K562 (cell line): ENCODE data around the gene COQ2. TPM values are rescaled to one million over a fixed set of nuclear protein-coding genes. Genes with fewer than 3 reads are reported as not detected.

Experiments used
- ATAC-seq: fragments of 200-7000 bp; cut with Tn5 transposase; 3 replicates; pipeline ENCODE4 v1.9.1; 2020; ENCODE audit warnings: moderate library complexity
- BruUV-seq: library from RNA; stranded (reverse); fragments of 400-500 nt; replicated peaks from 2 replicates; lab custom pipeline; 2021; lab: Mats Ljungman, UMichigan
- CTCF ChIA-PET: fragments of 300-600 bp; formaldehyde crosslinking; extraction: SDS; loops from one replicate; lab custom pipeline; 2021; ENCODE audit warnings: low intra/inter-chr PET ratio; lab: Yijun Ruan, JAX
- POLR2A ChIA-PET: fragments of 300-600, 350-650 bp; sonication (Branson Sonifier 250); formaldehyde crosslinking; extraction: SDS; loops from one replicate; lab custom pipeline; 2021; ENCODE audit warnings: antibody characterized with exemption, inconsistent platforms; lab: Yijun Ruan, JAX
- DNase-seq, 4 experiments: peaks; one replicate each; pipeline versions ENCODE4 v3.0.0 to v3.0.0-alpha.2; 2011 to 2018; ENCODE audit warnings: low spot score in 3 of 4, mixed read lengths in 3 of 4; ENCODE audit errors: extremely low read depth in 1 of 4
- FAIRE-seq: peaks from 2 replicates; lab custom pipeline; 2011; peaks lifted over from hg19 to GRCh38; lab: Jason Lieb, UNC
- H2AFZ ChIP-seq: 2 replicates; pipeline ENCODE4 v1.6.0; 2011; ENCODE audit warnings: low read depth, low read length, control low read depth, inconsistent platforms
- H3K27ac ChIP-seq: fragments of 200-600 bp; 3 replicates; pipeline ENCODE4 v1.8.0; 2011; ENCODE audit warnings: low read depth, mild to moderate bottlenecking, control low read depth, inconsistent platforms, low read length, moderate library complexity, mixed read lengths; ENCODE audit errors: extremely low read depth
- H3K27me3 ChIP-seq, 2 experiments: fragments of 300-600 bp in 1 of 2; 2 replicates in 1 of 2; 3 replicates in 1 of 2; pipeline versions ENCODE4 v1.6.0 to v1.8.0; 2011; ENCODE audit warnings: inconsistent platforms in 2 of 2, low read length in 2 of 2, mild to moderate bottlenecking in 1 of 2, mixed read lengths in 1 of 2, moderate library complexity in 1 of 2; ENCODE audit not compliant: control insufficient read depth in 2 of 2, insufficient read depth in 2 of 2
- H3K36me3 ChIP-seq: fragments of 300-600 bp; 3 replicates; pipeline ENCODE4 v1.8.0; 2011; ENCODE audit warnings: mild to moderate bottlenecking, low read length, inconsistent platforms; ENCODE audit not compliant: control insufficient read depth, insufficient read depth
- H3K4me1 ChIP-seq, 2 experiments: fragments of 200-600 bp in 1 of 2; replicated peaks in 1 of 2; 2 replicates in 1 of 2; 3 replicates in 1 of 2; pipeline versions ENCODE4 v1.5.1 to v1.8.0; 2011; ENCODE audit warnings: inconsistent platforms in 2 of 2, low read length in 2 of 2, mild to moderate bottlenecking in 1 of 2, mixed read lengths in 1 of 2, moderate library complexity in 1 of 2; ENCODE audit not compliant: control insufficient read depth in 2 of 2, insufficient read depth in 2 of 2
- H3K4me2 ChIP-seq: 2 replicates; pipeline ENCODE4 v1.6.1; 2011; ENCODE audit warnings: low read length, control low read depth, inconsistent platforms, mixed read lengths; ENCODE audit not compliant: insufficient read depth
- H3K4me3 ChIP-seq: fragments of 200-600 bp; sonication (generic), shearing (Covaris generic); 2 replicates; pipeline ENCODE4 v1.5.1; 2016; ENCODE audit warnings: control low read depth, inconsistent platforms
- H3K79me2 ChIP-seq: fragments of 200-600 bp; 3 replicates; pipeline ENCODE4 v1.8.0; 2011; ENCODE audit warnings: low read length, inconsistent platforms; ENCODE audit not compliant: control insufficient read depth, insufficient read depth
- H3K9ac ChIP-seq, 2 experiments: 2 replicates each; pipeline versions ENCODE4 v1.6.0 to v1.6.1; 2011; ENCODE audit warnings: low read depth in 2 of 2, low read length in 2 of 2, control low read depth in 1 of 2, inconsistent platforms in 1 of 2, mild to moderate bottlenecking in 1 of 2, mixed read lengths in 1 of 2; ENCODE audit not compliant: insufficient read depth in 1 of 2
- H3K9me1 ChIP-seq: one replicate; pipeline ENCODE4 v1.6.0; 2011; ENCODE audit warnings: inconsistent platforms, mild to moderate bottlenecking, low read length, moderate library complexity; ENCODE audit not compliant: control insufficient read depth, insufficient read depth
- H3K9me3 ChIP-seq: replicated peaks from 2 replicates; pipeline ENCODE4 v1.5.1; 2011; ENCODE audit warnings: low read depth, low read length, inconsistent platforms; ENCODE audit not compliant: control insufficient read depth, insufficient read depth
- H4K20me1 ChIP-seq: replicated peaks from 2 replicates; pipeline ENCODE4 v1.6.1; 2011; ENCODE audit warnings: low read length, inconsistent platforms, mixed read lengths; ENCODE audit not compliant: control insufficient read depth, insufficient read depth
- CHD1 ChIP-seq: fragments of 200-600 bp; sonication (generic); IDR thresholded peaks from one replicate; pipeline ENCODE4 v1.6.1; 2012; ENCODE audit warnings: mild to moderate bottlenecking, moderate library complexity, low read length, inconsistent platforms
- CREBBP ChIP-seq: IDR thresholded peaks from one replicate; pipeline ENCODE4 v1.6.1; 2012; ENCODE audit warnings: low read depth, mild to moderate bottlenecking, control low read depth, inconsistent platforms, low read length
- DACH1 ChIP-seq: fragments of 450-650 bp; IDR thresholded peaks from 2 replicates; pipeline ENCODE4 v1.6.1; 2018; ENCODE audit not compliant: partially characterized antibody
- DIDO1 ChIP-seq: fragments of 450-650 bp; IDR thresholded peaks from 2 replicates; pipeline ENCODE4 v1.6.1; 2016; ENCODE audit warnings: low read depth, missing biosample characterization, missing genetic modification characterization
- FIP1L1 ChIP-seq: fragments of 200-400 bp; formaldehyde crosslinking; IDR thresholded peaks from 2 replicates; pipeline ENCODE4 v1.6.1; 2018; ENCODE audit warnings: mild to moderate bottlenecking, low read depth, low read length; ENCODE audit not compliant: poor library complexity, severe bottlenecking
- HES1 ChIP-seq: fragments of 450-650 bp; IDR thresholded peaks from 2 replicates; pipeline ENCODE4 v1.6.1; 2016; ENCODE audit warnings: low read depth, mild to moderate bottlenecking, moderate library complexity
- ID3 ChIP-seq, 2 experiments: fragments of 250-450 bp in 1 of 2; fragments of 450-650 bp in 1 of 2; sonication (Bioruptor Pico) in 1 of 2; IDR thresholded peaks; 2 replicates each; pipeline versions ENCODE4 v1.6.1 to v1.8.0; 2016 to 2021; ENCODE audit warnings: mild to moderate bottlenecking in 2 of 2, moderate library complexity in 2 of 2, missing compliant biosample characterization in 1 of 2, missing genetic modification characterization in 1 of 2
- MBD2 ChIP-seq: sonication (generic); IDR thresholded peaks from 2 replicates; pipeline ENCODE4 v1.6.1; 2016; ENCODE audit warnings: low read depth, borderline replicate concordance
- NR1H2 ChIP-seq: sonication (generic); formaldehyde crosslinking; IDR thresholded peaks from 2 replicates; pipeline ENCODE4 v1.4.0; 2020; ENCODE audit warnings: mild to moderate bottlenecking, missing genetic modification reagents
- RAD21 ChIP-seq, 2 experiments: fragments of 250-450 bp in 1 of 2; fragments of 450-650 bp in 1 of 2; sonication (Bioruptor Pico) in 1 of 2; formaldehyde crosslinking in 1 of 2; IDR thresholded peaks in 1 of 2; conservative IDR thresholded peaks in 1 of 2; 2 replicates each; pipeline versions ENCODE4 v1.4.0 to v1.8.0; 2020 to 2022; ENCODE audit warnings: mild to moderate bottlenecking in 2 of 2, moderate library complexity in 1 of 2
- RBFOX2 ChIP-seq: fragments of 200-400 bp; formaldehyde crosslinking; IDR thresholded peaks from 2 replicates; pipeline ENCODE4 v1.6.1; 2017; ENCODE audit warnings: low read depth, mild to moderate bottlenecking, low read length, moderate library complexity
- SLC30A9 ChIP-seq: fragments of 250-450 bp; sonication (Bioruptor Pico); IDR thresholded peaks from 2 replicates; pipeline ENCODE4 v1.8.0; 2022; ENCODE audit warnings: mild to moderate bottlenecking, moderate library complexity
- SMC3 ChIP-seq: conservative IDR thresholded peaks from 2 replicates; pipeline ENCODE4 v1.6.1; 2011; ENCODE audit warnings: low read depth, low read length, improper control_type of control experiment; ENCODE audit not compliant: insufficient read depth
- TGIF2 ChIP-seq: sonication (generic); formaldehyde crosslinking; IDR thresholded peaks from 2 replicates; pipeline ENCODE4 v1.8.1; 2022; ENCODE audit warnings: mild to moderate bottlenecking, missing genetic modification reagents, moderate library complexity
- ZEB2 ChIP-seq: fragments of 450-650 bp; IDR thresholded peaks from 2 replicates; pipeline ENCODE4 v1.6.1; 2016
- ZKSCAN1 ChIP-seq: fragments of 150-350 bp; IDR thresholded peaks from 2 replicates; pipeline ENCODE4 v1.6.1; 2016; ENCODE audit warnings: low read depth, low read length
- ZNF12 ChIP-seq: sonication (generic); formaldehyde crosslinking; IDR thresholded peaks from 2 replicates; pipeline ENCODE4 v1.4.0; 2020; ENCODE audit warnings: mild to moderate bottlenecking, missing genetic modification reagents
- ZNF140 ChIP-seq: fragments of 250-450 bp; sonication (Bioruptor Pico); IDR thresholded peaks from 2 replicates; pipeline ENCODE4 v1.8.0; 2021; ENCODE audit warnings: moderate library complexity, mild to moderate bottlenecking, inconsistent platforms
- ZNF3 ChIP-seq: fragments of 250-450 bp; sonication (Bioruptor Pico); IDR thresholded peaks from 2 replicates; pipeline ENCODE4 v1.5.0; 2021; ENCODE audit warnings: mild to moderate bottlenecking, moderate library complexity
- ZNF347 ChIP-seq: fragments of 450-650 bp; formaldehyde crosslinking; IDR thresholded peaks from 2 replicates; pipeline ENCODE4 v1.4.0; 2020; ENCODE audit warnings: low read depth, mild to moderate bottlenecking, moderate library complexity
- WGBS: fragments of 100-300 bp; shearing (Covaris generic); methylation state at CpG from one replicate; pipeline ENCODE4 v1.1.6; 2016; ENCODE audit warnings: low coverage, mixed read lengths; ENCODE audit not compliant: insufficient coverage; ENCODE audit errors: missing lambda C conversion rate; 5-methylcytosine and 5-hydroxymethylcytosine counted together
- in situ Hi-C: fragments of 300-500 bp; cut with MboI; formaldehyde crosslinking; loops from 4 replicates; pipeline ENCODE4 v1.15.0; 2018; ENCODE audit warnings: inconsistent platforms, mixed read lengths
- intact Hi-C: fragments of 100-400 bp; cut with micrococcal nuclease; formaldehyde crosslinking; loops from 2 replicates; pipeline ENCODE4 v1.14.2; 2022
- polyA plus RNA-seq, 8 experiments: library from polyadenylated mRNA; depleted of rRNA in 4 of 8; stranded (reverse) in 5 of 8; unstranded in 3 of 8; fragments of >200 nt; fragmentation: Nextera tagmentation in 2 of 8; fragmentation: Illumina TruSeq in 1 of 8; extraction: Ambion mirVana in 2 of 8; extraction: Trizol in 1 of 8; gene quantifications; 2 replicates each; pipeline versions ENCODE4 v1.2.1 to v1.2.3, GENCODE V29; 2011 to 2014; ENCODE audit warnings: inconsistent platforms in 1 of 8, missing spikeins in 1 of 8
- total RNA-seq, 7 experiments: library from RNA; depleted of rRNA in 6 of 7; stranded (reverse); fragments of >200 nt in 6 of 7; fragmentation: Illumina TruSeq in 2 of 7; extraction: Trizol in 2 of 7; gene quantifications; 2 replicates each; pipeline versions ENCODE4 v1.2.1 to v1.2.3, GENCODE V29; 2011 to 2021; ENCODE audit warnings: low replicate concordance in 1 of 7

The COQ2 gene
- total and polyA plus RNA-seq, 9 of the 15 experiments (the other 6 are each of a cell fraction or from before 2014, with no cell fraction given) = 1.9 to 13.5 (median 11.8) TPM

- TF ChIP-seq ID3 (CRISPR knock-in tag; IDR thresholded peaks at IDR 0.05) = no peak
- no peak for TF ChIP-seq ID3 (tag; IDR thresholded peaks at IDR 0.05)
- TF ChIP-seq RBFOX2 = no peak
- TF ChIP-seq, all 486 proteins: peak for 0
Measured at GRCh38 chr4:83283181-83283580, 1.4 kb downstream of the COQ2 start (continued).

GRCh38 chr4:83282049-83282535, 2.5 kb downstream of the COQ2 start:
- Histone ChIP-seq H3K36me3 (peaks cover 9% of the 10 kb centered on the region), H3K9me1 (no peaks in the 10 kb centered on the region), H3K4me2 (no peak overlapping the region), H3K79me2 (peaks cover 9% of the 10 kb centered on the region; the same call in 1 of the 3 replicates), H3K27me3 (no peaks in the 10 kb centered on the region), H3K27ac (no peak overlapping the region), H3K9ac (no peak overlapping the region; a peak in 1 of 4 replicates), H3K4me1 (peaks cover 5 to 15% of the 10 kb centered on the region in 2 experiments; a peak in 4 of 5 replicates), H2AFZ (peak overlapping the region; percentile 18; the same call in 1 of the 2 replicates), H4K20me1 (no peaks in the 10 kb centered on the region), H3K4me3 (no peak overlapping the region), H3K9me3 (no peaks in the 10 kb centered on the region)
- DNase-seq (peak; percentile 22 to 71 (median 32)), ATAC-seq (no peak), FAIRE-seq (peak; percentile 64)
- 22% methylated on average over 4 of the region's 4 CpGs for WGBS
- in situ Hi-C loops (no loop called here), intact Hi-C loops (loop anchor here (5.0 kb wide), 1 partner anchor 380 kb away; the partner anchor contains the start of gene THAP9)
- BruUV-seq = no TSS peak
- POLR2A ChIA-PET = interaction anchor here (0.6 kb wide), 1 partner anchor 16 kb away, joined by 3 read pairs; no protein-coding TSS in a partner anchor
- CTCF ChIA-PET = interaction anchor here (0.6 to 1.2 kb wide), 2 partner anchors 228 to 663 kb away, joined by 3 read pairs; no protein-coding TSS in a partner anchor
- TF ChIP-seq MBD2 (no peak), TGIF2 (no peak), SLC30A9 (CRISPR knock-in tag) (no peak), ZNF12 (CRISPR knock-in tag) (no peak), FIP1L1 (no peak), ZNF140 (CRISPR knock-in tag) (no peak), DIDO1 (tag) (no peak), CREBBP (no peak), ZNF3 (CRISPR knock-in tag) (no peak), ZKSCAN1 (no peak), HES1 (no peak), NR1H2 (CRISPR knock-in tag) (no peak), RAD21 (CRISPR knock-in tag; conservative IDR thresholded peaks at IDR 0.05 in 1 of 2, IDR thresholded peaks at IDR 0.05 in 1 of 2) (peak; percentile 71 to 76), DACH1 (no peak), ZNF347 (CRISPR knock-in tag) (no peak), CHD1 (no peak), SMC3 (peak; percentile 29; the same call in 1 of the 2 replicates), ZEB2 (no peak)
